B cell (primary cell): ENCODE results near the gene GRHL3. TPM values are rescaled to one million over a fixed set of nuclear protein-coding genes. Genes with fewer than 3 reads are reported as not detected.

Source experiments
- ATAC-seq: fragments of 200-7000 bp; cut with Tn5 transposase; one replicate; pipeline ENCODE4 v1.10.0; 2021; ENCODE audit warnings: low read depth, mild to moderate bottlenecking, moderate number of reproducible peaks, moderate library complexity
- CTCF ChIA-PET: fragments of 350-600 bp; sonication (Branson Sonifier 250); formaldehyde crosslinking; loops from one replicate; lab custom pipeline; 2021; ENCODE audit warnings: antibody characterized with exemption, inconsistent platforms; lab: Charles Lee
- POLR2A ChIA-PET: fragments of 350-600 bp; sonication (Branson Sonifier 250); formaldehyde crosslinking; loops from one replicate; lab custom pipeline; 2021; ENCODE audit warnings: antibody characterized with exemption; lab: Charles Lee
- DNase-seq: peaks from one replicate; pipeline ENCODE4 v3.0.0; 2013
- H2AFZ ChIP-seq: 2 replicates; pipeline ENCODE4 v1.6.1; 2012; ENCODE audit warnings: mild to moderate bottlenecking, low read depth, low read length; ENCODE audit not compliant: insufficient read depth, poor library complexity, severe bottlenecking
- H3K27ac ChIP-seq, 2 donors: 1 replicate in 1 of 2; 2 replicates in 1 of 2; pipeline ENCODE4 v1.5.1; 2012 to 2013; ENCODE audit warnings: low read length in 2 of 2, mild to moderate bottlenecking in 2 of 2, moderate library complexity in 1 of 2
- H3K27me3 ChIP-seq, 4 experiments: fragments of 200-600 bp in 1 of 4; sonication (generic) in 1 of 4; replicated peaks in 1 of 4; 1 replicate in 2 of 4; 2 replicates in 2 of 4; pipeline versions ENCODE4 v1.6.1 to v1.7.0; 2013 to 2016; ENCODE audit warnings: low read length in 3 of 4, mild to moderate bottlenecking in 2 of 4, mixed read lengths in 1 of 4, moderate library complexity in 1 of 4; ENCODE audit not compliant: insufficient read depth in 4 of 4, control insufficient read depth in 3 of 4; ENCODE audit errors: control extremely low read depth in 1 of 4
- H3K36me3 ChIP-seq, 2 experiments: replicated peaks in 1 of 2; 1 replicate in 1 of 2; 2 replicates in 1 of 2; pipeline versions ENCODE4 v1.6.1 to v1.7.1; 2013; ENCODE audit warnings: low read length in 1 of 2; ENCODE audit not compliant: insufficient read depth in 2 of 2, control insufficient read depth in 1 of 2; ENCODE audit errors: control extremely low read depth in 1 of 2, extremely low read depth in 1 of 2
- H3K4me1 ChIP-seq, 2 donors: fragments of 200-600 bp in 1 of 2; sonication (generic) in 1 of 2; 1 replicate in 1 of 2; 2 replicates in 1 of 2; pipeline versions ENCODE4 v1.5.1 to v1.6.1; 2013 to 2017; ENCODE audit warnings: low read length in 2 of 2; ENCODE audit not compliant: control insufficient read depth in 2 of 2, insufficient read depth in 2 of 2
- H3K4me2 ChIP-seq: replicated peaks from 2 replicates; pipeline ENCODE3; 2012; ENCODE audit warnings: mild to moderate bottlenecking, low read depth, low read length; ENCODE audit not compliant: poor library complexity, severe bottlenecking
- H3K4me3 ChIP-seq, 5 experiments: fragments of 200-600 bp in 1 of 5; sonication (generic) in 1 of 5; 1 replicate in 3 of 5; 2 replicates in 2 of 5; pipeline versions ENCODE4 v1.5.1 to v1.7.0; 2011 to 2016; ENCODE audit warnings: low read length in 4 of 5, mild to moderate bottlenecking in 4 of 5, low read depth in 2 of 5, control low read depth in 1 of 5, moderate library complexity in 1 of 5; ENCODE audit not compliant: insufficient read depth in 1 of 5; ENCODE audit errors: control extremely low read depth in 1 of 5, extremely low read depth in 1 of 5
- H3K79me2 ChIP-seq: fragments of 200-600 bp; sonication (generic); one replicate; pipeline ENCODE4 v1.6.0; 2016; ENCODE audit warnings: low read length; ENCODE audit not compliant: control insufficient read depth, insufficient read depth
- H3K9ac ChIP-seq: fragments of 200-600 bp; sonication (generic); 2 replicates; pipeline ENCODE4 v1.6.1; 2017; ENCODE audit warnings: mild to moderate bottlenecking, low read length, moderate library complexity
- H3K9me3 ChIP-seq, 3 donors: one replicate each; pipeline versions ENCODE4 v1.6.1 to v1.7.1; 2013; ENCODE audit warnings: low read length in 2 of 3; ENCODE audit not compliant: control insufficient read depth in 2 of 3, insufficient read depth in 1 of 3; ENCODE audit errors: control extremely low read depth in 1 of 3
- H4K20me1 ChIP-seq: 2 replicates; pipeline ENCODE4 v1.6.0; 2012; ENCODE audit warnings: mild to moderate bottlenecking, low read length; ENCODE audit not compliant: insufficient read depth, control insufficient read depth, poor library complexity, severe bottlenecking
- H3K27ac Mint-ChIP-seq: one replicate; pipeline ENCODE4 v1.8.0; 2021; ENCODE audit warnings: mixed read lengths
- H3K27me3 Mint-ChIP-seq: one replicate; pipeline ENCODE4 v1.8.0; 2021; ENCODE audit warnings: mixed read lengths
- H3K4me1 Mint-ChIP-seq: one replicate; pipeline ENCODE4 v1.8.0; 2021; ENCODE audit warnings: mixed read lengths
- H3K4me3 Mint-ChIP-seq: one replicate; pipeline ENCODE4 v1.8.0; 2021; ENCODE audit warnings: mixed read lengths
- H3K9me3 Mint-ChIP-seq: one replicate; pipeline ENCODE4 v1.8.0; 2022; ENCODE audit warnings: mixed read lengths; ENCODE audit not compliant: insufficient read depth
- EZH2 ChIP-seq: IDR thresholded peaks from 2 replicates; pipeline ENCODE4 v1.6.1; 2012; ENCODE audit warnings: borderline replicate concordance, low read depth, mild to moderate bottlenecking, moderate library complexity, low read length; ENCODE audit not compliant: insufficient read depth, poor library complexity, severe bottlenecking
- WGBS: methylation state at CpG from one replicate; pipeline ENCODE4 v1.1.5; 2013; ENCODE audit warnings: missing lambda C conversion rate; ENCODE audit not compliant: insufficient coverage; 5-methylcytosine and 5-hydroxymethylcytosine counted together
- intact Hi-C: fragments of 100-400 bp; cut with micrococcal nuclease; formaldehyde crosslinking; loops from one replicate; pipeline ENCODE4 v1.10.0; 2022
- polyA plus RNA-seq: library from polyadenylated mRNA; depleted of rRNA; stranded (reverse); fragments of >200 nt; gene quantifications from 2 replicates; pipeline ENCODE4 v1.2.3, GENCODE V29; 2012
- total RNA-seq, 2 donors: library from RNA; stranded (reverse); fragments of 120-200 nt in 1 of 2; gene quantifications; 1 replicate in 1 of 2; 2 replicates in 1 of 2; pipeline versions ENCODE4 v1.2.3 to v1.2.4, GENCODE V29; 2013 to 2022
- TF ChIP-seq, protein P1 (sequence below): fragments of 200-600 bp; IDR thresholded peaks from one replicate; pipeline ENCODE4 v1.8.0; 2022; ENCODE audit warnings: antibody characterized with exemption, mild to moderate bottlenecking

The GRHL3 gene
- total and polyA plus RNA-seq, 2 donors (not counting 1 experiment from before 2014, with no cell fraction given): not detected

DNA sequence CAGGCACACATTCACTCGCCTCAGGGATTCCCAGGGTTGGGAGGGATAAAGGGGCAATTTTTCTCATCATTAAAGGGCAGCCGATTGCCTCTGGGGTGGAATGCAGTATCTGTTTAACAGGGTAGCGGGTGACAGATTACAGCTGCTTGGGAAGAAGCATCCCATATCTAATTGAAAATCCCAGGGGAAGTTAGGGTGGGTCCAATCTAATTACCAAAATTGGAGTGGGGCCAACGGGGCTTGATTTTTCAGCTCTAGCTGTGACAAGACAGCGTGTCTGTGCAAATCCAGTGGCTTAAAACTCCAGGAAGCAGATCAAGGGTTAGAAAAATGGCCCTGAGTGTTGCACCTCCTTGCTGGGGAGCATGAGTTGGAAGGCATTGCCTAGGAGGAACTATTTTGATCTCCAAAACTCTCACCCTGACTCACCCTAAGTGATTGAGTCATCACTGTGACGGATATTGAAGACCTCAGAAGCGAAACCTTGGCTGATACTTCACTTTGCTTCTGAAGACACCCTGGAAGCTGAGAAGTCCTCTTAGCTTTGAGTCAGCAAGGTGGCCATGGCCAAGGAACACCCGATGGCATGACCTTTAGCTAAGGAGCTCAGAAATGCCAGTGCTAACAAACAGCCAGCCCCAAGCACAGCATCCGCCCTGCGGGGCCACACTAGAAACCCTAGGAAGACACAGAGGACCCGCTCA is 46.0 kb downstream of the GRHL3 start:
- Histone ChIP-seq H3K4me2 (no peak overlapping the region), H3K27me3 (no peaks in the 10 kb centered on the region), H2AFZ (no peak overlapping the region), H4K20me1 (no peaks in the 10 kb centered on the region), H3K9ac (no peak overlapping the region), H3K36me3 (no peaks in the 10 kb centered on the region), H3K4me1 (no peaks in the 10 kb centered on the region), H3K27ac (no peak overlapping the region), H3K9me3 (no peaks in the 10 kb centered on the region), H3K4me3 (no peak overlapping the region), H3K79me2 (no peaks in the 10 kb centered on the region)
- ChIA-PET POLR2A (no interaction called here), CTCF (interaction anchor here (1.8 kb wide), 1 partner anchor 26 kb away, joined by 5 read pairs; no protein-coding TSS in a partner anchor)
- H3K9me3 Mint-ChIP-seq: no peaks in the 10 kb centered on the region
- intact Hi-C loops: no loop called here
- no peaks in the 10 kb centered on the region for H3K4me1 Mint-ChIP-seq
- DNase-seq (no peak), ATAC-seq (no peak)
- no peak overlapping the region for H3K4me3 Mint-ChIP-seq
- H3K27me3 Mint-ChIP-seq: no peaks in the 10 kb centered on the region
- 79% methylated on average over 5 of the region's 11 CpGs for WGBS
- TF ChIP-seq EZH2: no peak
- TF ChIP-seq, protein P1, sequence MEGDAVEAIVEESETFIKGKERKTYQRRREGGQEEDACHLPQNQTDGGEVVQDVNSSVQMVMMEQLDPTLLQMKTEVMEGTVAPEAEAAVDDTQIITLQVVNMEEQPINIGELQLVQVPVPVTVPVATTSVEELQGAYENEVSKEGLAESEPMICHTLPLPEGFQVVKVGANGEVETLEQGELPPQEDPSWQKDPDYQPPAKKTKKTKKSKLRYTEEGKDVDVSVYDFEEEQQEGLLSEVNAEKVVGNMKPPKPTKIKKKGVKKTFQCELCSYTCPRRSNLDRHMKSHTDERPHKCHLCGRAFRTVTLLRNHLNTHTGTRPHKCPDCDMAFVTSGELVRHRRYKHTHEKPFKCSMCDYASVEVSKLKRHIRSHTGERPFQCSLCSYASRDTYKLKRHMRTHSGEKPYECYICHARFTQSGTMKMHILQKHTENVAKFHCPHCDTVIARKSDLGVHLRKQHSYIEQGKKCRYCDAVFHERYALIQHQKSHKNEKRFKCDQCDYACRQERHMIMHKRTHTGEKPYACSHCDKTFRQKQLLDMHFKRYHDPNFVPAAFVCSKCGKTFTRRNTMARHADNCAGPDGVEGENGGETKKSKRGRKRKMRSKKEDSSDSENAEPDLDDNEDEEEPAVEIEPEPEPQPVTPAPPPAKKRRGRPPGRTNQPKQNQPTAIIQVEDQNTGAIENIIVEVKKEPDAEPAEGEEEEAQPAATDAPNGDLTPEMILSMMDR: no peak
- no peak overlapping the region for H3K27ac Mint-ChIP-seq

DNA sequence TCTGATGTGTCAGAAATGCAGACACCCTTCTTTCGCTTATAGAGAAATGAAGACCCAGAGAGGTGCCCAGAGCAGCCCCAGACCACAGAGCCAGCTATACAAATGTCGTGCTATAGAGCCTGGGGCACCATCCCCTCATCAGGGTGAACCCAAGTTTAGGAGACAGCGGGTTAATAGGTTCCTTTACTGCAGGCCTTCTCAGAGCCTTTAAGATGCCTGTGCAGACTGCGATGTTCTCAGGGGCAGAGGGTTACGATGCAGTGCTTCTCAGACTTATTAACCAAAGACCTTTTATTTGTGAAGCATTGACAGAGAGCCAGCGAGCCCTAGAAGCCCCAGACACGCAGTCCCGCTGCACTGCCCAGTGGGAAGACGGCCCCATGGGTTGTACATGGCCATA is 47.5 kb downstream of the GRHL3 start:
- Histone ChIP-seq H4K20me1 (no peaks in the 10 kb centered on the region), H3K27me3 (no peaks in the 10 kb centered on the region), H3K9ac (no peak overlapping the region), H3K79me2 (no peaks in the 10 kb centered on the region), H3K4me2 (no peak overlapping the region), H3K4me1 (peaks cover under 1 to 1% of the 10 kb centered on the region in 2 donors), H3K36me3 (no peaks in the 10 kb centered on the region), H2AFZ (no peak overlapping the region), H3K9me3 (no peaks in the 10 kb centered on the region), H3K27ac (no peak overlapping the region), H3K4me3 (no peak overlapping the region)
- Mint-ChIP-seq H3K4me1 (peaks cover 2% of the 10 kb centered on the region), H3K27me3 (no peaks in the 10 kb centered on the region), H3K9me3 (no peaks in the 10 kb centered on the region), H3K27ac (no peak overlapping the region), H3K4me3 (no peak overlapping the region)
- intact Hi-C loops: no loop called here
- ATAC-seq (no peak), DNase-seq (no peak)
- WGBS: 96% methylated on average over 9 of the region's 9 CpGs
- TF ChIP-seq EZH2: no peak
- ChIA-PET POLR2A (no interaction called here), CTCF (interaction anchor here (1.5 kb wide), 1 partner anchor 216 kb away, joined by 4 read pairs; no protein-coding TSS in a partner anchor)
